Measurements from ENCODE around the gene SMIM36.

DNA sequence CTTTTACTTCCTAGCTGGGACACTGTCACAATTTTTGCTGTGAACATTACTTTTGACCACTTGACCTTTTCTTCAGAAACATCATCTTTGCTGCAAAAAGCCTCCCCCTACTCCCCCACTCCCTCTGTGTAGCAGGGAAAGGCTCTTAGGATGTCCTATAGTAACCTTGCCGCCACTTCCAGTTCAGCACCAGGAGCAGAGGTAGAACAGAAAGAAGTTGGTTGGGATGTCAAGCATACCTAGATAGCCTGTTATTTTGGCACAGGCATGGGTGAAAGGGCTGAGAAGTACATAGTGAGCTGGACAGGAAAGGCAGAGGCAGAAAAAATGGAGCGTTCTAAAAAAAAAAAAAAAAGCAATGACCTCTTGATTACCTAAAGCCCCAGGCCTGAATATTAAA is 31.3 kb downstream of the SMIM36 start:
- no peak for TF ChIP-seq POLR2AphosphoS5 (IDR thresholded peaks at IDR 0.05)
- TF ChIP-seq CTCF (IDR thresholded peaks at IDR 0.05), result no peak
